ENCODE results near the gene FRMPD2.

Gene FRMPD2

DNA sequence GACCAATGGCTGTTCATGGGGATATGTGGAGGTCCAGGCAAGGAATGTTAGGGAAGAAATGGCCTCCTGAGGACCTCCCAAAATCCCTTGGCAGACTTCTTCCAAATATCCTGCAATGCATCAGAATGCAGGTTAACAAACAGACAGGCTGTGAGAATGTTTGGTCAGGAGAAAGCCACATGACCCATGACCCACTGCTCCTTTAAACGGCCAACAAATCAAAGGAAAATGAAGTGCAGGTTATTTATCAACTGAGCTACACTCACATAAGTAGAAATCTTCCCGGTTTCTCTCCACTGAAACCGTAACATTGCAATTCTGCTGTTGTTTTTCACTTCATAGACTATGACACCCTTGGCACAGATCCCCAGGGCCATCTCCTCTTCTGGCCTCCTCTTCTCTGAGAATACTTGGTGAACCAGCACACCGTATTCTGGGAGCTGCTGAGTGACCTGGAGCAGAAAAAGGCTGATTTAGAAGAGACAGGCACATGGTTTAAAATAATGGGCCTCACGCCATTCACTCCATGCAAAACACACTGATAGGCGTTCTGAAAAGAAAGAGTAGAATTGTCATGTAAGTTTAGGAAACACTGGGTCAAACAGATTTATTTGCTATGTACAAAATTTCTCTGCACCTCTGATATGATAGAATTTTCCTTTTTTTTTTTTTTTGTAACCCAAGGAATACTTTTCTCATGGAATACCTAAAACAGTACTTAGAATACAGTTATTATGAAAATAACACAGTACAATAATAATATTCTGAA lies 67.8 kb downstream of the FRMPD2 start:
- Histone ChIP-seq H3K4ac (ENCODE audit: low read depth in 1 of 2, low read length in 2 of 2) (no peak overlapping the region), H3K79me1 (replicated peaks; ENCODE audit: low read length, poor library complexity, severe bottlenecking) (no peaks in the 10 kb centered on the region), H3K4me1 (ENCODE audit: control insufficient read depth, insufficient read depth, low read depth, low read length) (no peaks in the 10 kb centered on the region), H3K27ac (ENCODE audit: low read length, poor library complexity, severe bottlenecking) (no peak overlapping the region), H2BK15ac (ENCODE audit: low read depth, poor library complexity, severe bottlenecking) (no peak overlapping the region), H3K18ac (ENCODE audit: low read depth in 1 of 2, low read length in 2 of 2) (no peak overlapping the region), H2BK120ac (ENCODE audit: low read depth, low read length) (no peak overlapping the region), H2BK5ac (ENCODE audit: low read depth, low read length, poor library complexity, severe bottlenecking) (no peak overlapping the region), H3K9me3 (ENCODE audit: control insufficient read depth, low read length) (no peaks in the 10 kb centered on the region), H4K91ac (ENCODE audit: low read length) (no peak overlapping the region), H3K9ac (ENCODE audit: low read length) (no peak overlapping the region), H3K27me3 (ENCODE audit: control insufficient read depth in 1 of 2, insufficient read depth in 1 of 2, low read length in 2 of 2) (peaks cover 16 to 47% of the 10 kb centered on the region in 2 experiments), H3K23ac (ENCODE audit: low read length in 2 of 2) (no peak overlapping the region), H2AFZ (ENCODE audit: low read depth, low read length) (no peak overlapping the region), H2AK5ac (ENCODE audit: low read length, severe bottlenecking) (no peak overlapping the region), H3K36me3 (ENCODE audit: control insufficient read depth in 1 of 2, insufficient read depth in 2 of 2, low read depth in 1 of 2, low read length in 2 of 2) (no peaks in the 10 kb centered on the region), H3K4me2 (ENCODE audit: low read length, poor library complexity, severe bottlenecking) (no peak overlapping the region), H2BK12ac (ENCODE audit: low read length in 2 of 2) (no peak overlapping the region), H3K14ac (ENCODE audit: low read length in 2 of 2) (no peak overlapping the region), H4K8ac (ENCODE audit: low read length) (no peak overlapping the region), H3K4me3 (ENCODE audit: insufficient read depth in 1 of 2, low read depth in 1 of 2, low read length in 2 of 2) (no peak overlapping the region)
- 64% methylated on average over 5 of the region's 6 CpGs for WGBS
- no peak for DNase-seq

GRCh38 chr10:48205918-48206317 lies 68.6 kb downstream of the FRMPD2 start:
- no peak overlapping the region for H2AK5ac ChIP-seq (ENCODE audit: low read length, severe bottlenecking)
- WGBS = 86% methylated on average over 4 of the region's 4 CpGs

DNA sequence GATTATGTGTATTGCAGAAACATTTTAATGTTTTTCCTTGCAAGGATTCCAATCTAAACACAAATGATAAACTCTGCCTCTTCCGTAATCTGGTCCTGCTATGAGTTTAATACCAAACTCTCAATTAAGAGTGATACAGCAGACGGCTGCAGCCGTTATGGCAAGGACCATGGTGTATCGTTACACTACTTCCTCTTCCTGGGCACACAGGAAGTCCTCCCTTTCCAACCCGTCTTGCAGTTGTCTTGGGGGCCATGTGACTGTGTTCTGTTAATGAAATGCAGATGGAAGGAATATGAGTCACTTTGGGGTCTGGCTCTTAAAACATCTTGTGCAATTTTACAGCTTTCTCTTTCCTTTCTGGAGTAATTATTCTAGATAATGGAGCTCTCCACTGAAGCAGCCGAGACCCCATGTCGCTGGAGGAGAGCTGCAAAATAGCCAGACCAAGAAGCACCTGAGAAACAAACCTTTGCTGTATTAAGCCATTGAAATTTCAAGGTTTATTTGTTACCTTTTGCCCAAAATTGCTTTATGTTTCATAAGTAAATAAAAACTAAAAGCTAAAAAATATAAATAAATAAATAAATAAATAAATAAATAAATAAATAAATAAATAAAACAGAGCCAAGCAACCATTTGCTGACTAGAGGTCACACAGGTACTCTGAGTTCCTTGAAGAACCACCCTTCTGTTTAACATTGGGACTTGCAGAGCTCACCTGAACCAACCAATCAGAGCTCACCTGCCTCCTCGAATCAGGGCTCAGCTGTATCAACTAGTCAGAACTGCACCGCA lies 74.7 kb downstream of the FRMPD2 start:
- Histone ChIP-seq H3K27ac (ENCODE audit: low read length, poor library complexity, severe bottlenecking) (no peak overlapping the region), H3K4ac (ENCODE audit: low read depth in 1 of 2, low read length in 2 of 2) (no peak overlapping the region), H3K14ac (ENCODE audit: low read length in 2 of 2) (no peak overlapping the region), H4K8ac (ENCODE audit: low read length) (no peak overlapping the region), H3K18ac (ENCODE audit: low read depth in 1 of 2, low read length in 2 of 2) (no peak overlapping the region), H2AFZ (ENCODE audit: low read depth, low read length) (no peak overlapping the region), H3K36me3 (ENCODE audit: control insufficient read depth in 1 of 2, insufficient read depth in 2 of 2, low read depth in 1 of 2, low read length in 2 of 2) (no peaks in the 10 kb centered on the region), H2AK5ac (ENCODE audit: low read length, severe bottlenecking) (no peak overlapping the region), H2BK12ac (ENCODE audit: low read length in 2 of 2) (no peak overlapping the region), H4K91ac (ENCODE audit: low read length) (no peak overlapping the region), H3K9me3 (ENCODE audit: control insufficient read depth, low read length) (peaks cover 6% of the 10 kb centered on the region), H3K9ac (ENCODE audit: low read length) (no peak overlapping the region), H3K4me3 (ENCODE audit: insufficient read depth in 1 of 2, low read depth in 1 of 2, low read length in 2 of 2) (peak overlapping the region in 1 of 2 experiments; percentile 62), H3K4me1 (ENCODE audit: control insufficient read depth, insufficient read depth, low read depth, low read length) (no peaks in the 10 kb centered on the region), H2BK5ac (ENCODE audit: low read depth, low read length, poor library complexity, severe bottlenecking) (no peak overlapping the region), H3K4me2 (ENCODE audit: low read length, poor library complexity, severe bottlenecking) (no peak overlapping the region), H3K27me3 (ENCODE audit: control insufficient read depth in 1 of 2, insufficient read depth in 1 of 2, low read length in 2 of 2) (peaks cover 12 to 41% of the 10 kb centered on the region in 2 experiments), H2BK120ac (ENCODE audit: low read depth, low read length) (no peak overlapping the region), H2BK15ac (ENCODE audit: low read depth, poor library complexity, severe bottlenecking) (no peak overlapping the region), H3K79me1 (replicated peaks; ENCODE audit: low read length, poor library complexity, severe bottlenecking) (no peaks in the 10 kb centered on the region), H3K23ac (ENCODE audit: low read length in 2 of 2) (no peak overlapping the region)
- WGBS = 47% methylated on average over 6 of the region's 9 CpGs
- DNase-seq = peak; percentile 70

More at GRCh38 chr10:48205918-48206317, 68.6 kb downstream of the FRMPD2 start:
- H3K36me3 ChIP-seq (ENCODE audit: control insufficient read depth in 1 of 2, insufficient read depth in 2 of 2, low read depth in 1 of 2, low read length in 2 of 2) = no peaks in the 10 kb centered on the region
- no peak overlapping the region for H4K8ac ChIP-seq (ENCODE audit: low read length)
- H4K91ac ChIP-seq (ENCODE audit: low read length) = no peak overlapping the region
- H3K4me2 ChIP-seq (ENCODE audit: low read length, poor library complexity, severe bottlenecking) = no peak overlapping the region
- no peaks in the 10 kb centered on the region for H3K4me1 ChIP-seq (ENCODE audit: control insufficient read depth, insufficient read depth, low read depth, low read length)
- H3K4ac ChIP-seq (ENCODE audit: low read depth in 1 of 2, low read length in 2 of 2) = no peak overlapping the region
- no peak overlapping the region for H2AFZ ChIP-seq (ENCODE audit: low read depth, low read length)
- no peak overlapping the region for H3K14ac ChIP-seq (ENCODE audit: low read length in 2 of 2)
- no peak overlapping the region for H3K27ac ChIP-seq (ENCODE audit: low read length, poor library complexity, severe bottlenecking)
- H3K18ac ChIP-seq (ENCODE audit: low read depth in 1 of 2, low read length in 2 of 2) = no peak overlapping the region
- no peak overlapping the region for H2BK120ac ChIP-seq (ENCODE audit: low read depth, low read length)
- H3K23ac ChIP-seq (ENCODE audit: low read length in 2 of 2) = no peak overlapping the region
- peaks cover 11 to 44% of the 10 kb centered on the region in 2 experiments for H3K27me3 ChIP-seq (ENCODE audit: control insufficient read depth in 1 of 2, insufficient read depth in 1 of 2, low read length in 2 of 2)
- no peak overlapping the region for H3K9ac ChIP-seq (ENCODE audit: low read length)
- no peak for DNase-seq
- H2BK15ac ChIP-seq (ENCODE audit: low read depth, poor library complexity, severe bottlenecking) = no peak overlapping the region
- no peak overlapping the region for H2BK5ac ChIP-seq (ENCODE audit: low read depth, low read length, poor library complexity, severe bottlenecking)
- no peak overlapping the region for H2BK12ac ChIP-seq (ENCODE audit: low read length in 2 of 2)
- no peak overlapping the region for H3K4me3 ChIP-seq (ENCODE audit: insufficient read depth in 1 of 2, low read depth in 1 of 2, low read length in 2 of 2)
- H3K9me3 ChIP-seq (ENCODE audit: control insufficient read depth, low read length) = no peaks in the 10 kb centered on the region
- no peaks in the 10 kb centered on the region for H3K79me1 ChIP-seq (replicated peaks; ENCODE audit: low read length, poor library complexity, severe bottlenecking)

DNA sequence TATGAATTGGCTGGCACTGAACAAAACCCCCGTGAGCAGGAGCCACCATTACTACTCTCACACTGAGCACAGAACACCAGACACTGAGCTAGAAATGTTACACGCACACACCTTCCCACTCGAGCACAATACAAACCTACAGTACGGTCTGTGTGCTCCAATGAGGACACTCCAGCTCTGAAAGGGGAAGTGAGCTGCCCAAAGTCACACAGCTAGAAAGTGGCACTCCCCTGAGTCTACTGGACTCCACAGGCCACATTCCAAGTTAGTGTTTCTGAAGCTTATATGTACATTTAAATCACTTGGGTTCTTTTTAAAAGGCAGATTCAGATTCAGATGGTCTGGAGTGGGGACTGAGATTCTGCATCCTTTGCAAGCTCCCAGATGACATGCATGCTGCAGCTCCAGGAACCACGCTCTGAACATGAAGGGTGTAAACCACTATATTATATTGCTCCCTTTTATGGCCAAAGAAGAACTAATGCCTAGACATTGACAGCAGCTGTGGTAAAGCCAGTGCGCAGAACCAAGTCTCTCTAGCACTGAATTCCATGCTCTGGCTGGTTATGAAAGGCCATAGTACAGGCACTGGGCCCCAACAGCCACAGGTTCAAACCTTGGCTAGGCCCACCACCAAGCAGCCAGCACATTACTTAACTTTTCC lies 77.1 kb downstream of the FRMPD2 start:
- H3K27ac ChIP-seq (ENCODE audit: low read length, poor library complexity, severe bottlenecking) = no peak overlapping the region
- H3K18ac ChIP-seq (ENCODE audit: low read depth in 1 of 2, low read length in 2 of 2) = no peak overlapping the region
- H2AK5ac ChIP-seq (ENCODE audit: low read length, severe bottlenecking) = no peak overlapping the region
- H3K9me3 ChIP-seq (ENCODE audit: control insufficient read depth, low read length) = peaks cover 6% of the 10 kb centered on the region
- peaks cover 12 to 49% of the 10 kb centered on the region in 2 experiments for H3K27me3 ChIP-seq (ENCODE audit: control insufficient read depth in 1 of 2, insufficient read depth in 1 of 2, low read length in 2 of 2)
- H3K4ac ChIP-seq (ENCODE audit: low read depth in 1 of 2, low read length in 2 of 2) = no peak overlapping the region
- no peaks in the 10 kb centered on the region for H3K36me3 ChIP-seq (ENCODE audit: control insufficient read depth in 1 of 2, insufficient read depth in 2 of 2, low read depth in 1 of 2, low read length in 2 of 2)
- H3K4me1 ChIP-seq (ENCODE audit: control insufficient read depth, insufficient read depth, low read depth, low read length) = no peaks in the 10 kb centered on the region
- 74% methylated on average over 6 of the region's 6 CpGs for whole genome bisulfite sequencing
- H2AFZ ChIP-seq (ENCODE audit: low read depth, low read length) = no peak overlapping the region
- H3K4me2 ChIP-seq (ENCODE audit: low read length, poor library complexity, severe bottlenecking) = no peak overlapping the region
- no peak overlapping the region for H2BK5ac ChIP-seq (ENCODE audit: low read depth, low read length, poor library complexity, severe bottlenecking)
- H4K8ac ChIP-seq (ENCODE audit: low read length) = no peak overlapping the region
- H2BK120ac ChIP-seq (ENCODE audit: low read depth, low read length) = no peak overlapping the region
- H3K4me3 ChIP-seq (ENCODE audit: insufficient read depth in 1 of 2, low read depth in 1 of 2, low read length in 2 of 2) = no peak overlapping the region
- no peak overlapping the region for H3K14ac ChIP-seq (ENCODE audit: low read length in 2 of 2)
- DNase-seq = no peak
- no peak overlapping the region for H4K91ac ChIP-seq (ENCODE audit: low read length)
- H3K9ac ChIP-seq (ENCODE audit: low read length) = no peak overlapping the region
- H3K23ac ChIP-seq (ENCODE audit: low read length in 2 of 2) = no peak overlapping the region
- H3K79me1 ChIP-seq (replicated peaks; ENCODE audit: low read length, poor library complexity, severe bottlenecking) = no peaks in the 10 kb centered on the region
- no peak overlapping the region for H2BK15ac ChIP-seq (ENCODE audit: low read depth, poor library complexity, severe bottlenecking)
- H2BK12ac ChIP-seq (ENCODE audit: low read length in 2 of 2) = no peak overlapping the region
